Stimulated activated naive CD4-positive, alpha-beta T cell treated with Interleukin-2 at 50 U/mL for 16 hours (primary cell): ENCODE measurements around the gene VASH2.
"Not testable (repeated sequence)": the region's sequence is repeated elsewhere in the genome, so short reads cannot be mapped to it uniquely, and the experiment has no call there.

ENCODE experiments used
- DNase-seq: peaks from one replicate; lab custom pipeline; 2025; lab: John Stamatoyannopoulos, UW

VASH2 gene

GRCh38 chr1:212981025-212981495 lies 30.7 kb downstream of the VASH2 start:
- DNase-seq = no peak

- no peak for DNase-seq
These were observed 31.4 kb downstream of the VASH2 start for GRCh38 chr1:212981571-212982328.

- DNase-seq = no peak
These were observed 32.2 kb downstream of the VASH2 start for GRCh38 chr1:212982430-212983152.

GRCh38 chr1:212983482-212983881 lies 33.1 kb downstream of the VASH2 start:
- DNase-seq = no peak

GRCh38 chr1:212984522-212985291 lies 34.4 kb downstream of the VASH2 start:
- no peak for DNase-seq

- no peak for DNase-seq
These were observed 36.2 kb downstream of the VASH2 start for GRCh38 chr1:212986551-212986950.

- DNase-seq = no peak
These were observed 37.5 kb downstream of the VASH2 start for GRCh38 chr1:212987702-212988322.

GRCh38 chr1:212990276-212990675 lies 39.9 kb downstream of the VASH2 start:
- DNase-seq = no peak

- DNase-seq = not testable (repeated sequence)
These were observed 43.6 kb downstream of the VASH2 start for GRCh38 chr1:212993960-212994359.

- no peak for DNase-seq
These were observed 44.6 kb downstream of the VASH2 start for GRCh38 chr1:212994926-212995325.

GRCh38 chr1:213003256-213003655 lies 52.9 kb downstream of the VASH2 start:
- no peak for DNase-seq

- DNase-seq = no peak
These were observed 58.2 kb downstream of the VASH2 start for GRCh38 chr1:213008564-213008963.

- no peak for DNase-seq
These were observed 64.3 kb downstream of the VASH2 start for GRCh38 chr1:213014642-213015041.

- DNase-seq = peak; percentile 96
These were observed 65.0 kb downstream of the VASH2 start, which contains the start of gene ANGEL2 for GRCh38 chr1:213015099-213016050. Gene ANGEL2, minus strand, starts transcription at chr1:213015867. Its CDS starts 196 bp downstream, at chr1:213015671.

- DNase-seq = no peak
These were observed 67.3 kb downstream of the VASH2 start for GRCh38 chr1:213017447-213018273.

GRCh38 chr1:213019450-213019849 lies 69.1 kb downstream of the VASH2 start:
- no peak for DNase-seq

GRCh38 chr1:213020016-213020415 lies 69.7 kb downstream of the VASH2 start:
- DNase-seq = no peak

GRCh38 chr1:213027024-213027423 lies 76.7 kb downstream of the VASH2 start:
- DNase-seq = not testable (repeated sequence)

- DNase-seq = no peak
These were observed 82.3 kb downstream of the VASH2 start for GRCh38 chr1:213032651-213033050.

GRCh38 chr1:213034713-213035112 lies 84.4 kb downstream of the VASH2 start:
- no peak for DNase-seq
